A172 (cell line): ENCODE results near the gene CRBN. TPM values are rescaled to one million over a fixed set of nuclear protein-coding genes. Genes with fewer than 3 reads are reported as not detected.

ENCODE experiments used
- DNase-seq: peaks from one replicate; pipeline ENCODE4 v3.0.0-alpha.2; 2015; ENCODE audit warnings: low spot score
- total RNA-seq: library from RNA; depleted of rRNA; stranded (reverse); fragments of >200 nt; shearing (Covaris generic); gene quantifications from 2 replicates; pipeline ENCODE4 v1.2.3, GENCODE V29; 2014; rRNA removed

Gene CRBN
- total RNA-seq, 1 experiment from 2014 or later = 43.2 TPM

DNA sequence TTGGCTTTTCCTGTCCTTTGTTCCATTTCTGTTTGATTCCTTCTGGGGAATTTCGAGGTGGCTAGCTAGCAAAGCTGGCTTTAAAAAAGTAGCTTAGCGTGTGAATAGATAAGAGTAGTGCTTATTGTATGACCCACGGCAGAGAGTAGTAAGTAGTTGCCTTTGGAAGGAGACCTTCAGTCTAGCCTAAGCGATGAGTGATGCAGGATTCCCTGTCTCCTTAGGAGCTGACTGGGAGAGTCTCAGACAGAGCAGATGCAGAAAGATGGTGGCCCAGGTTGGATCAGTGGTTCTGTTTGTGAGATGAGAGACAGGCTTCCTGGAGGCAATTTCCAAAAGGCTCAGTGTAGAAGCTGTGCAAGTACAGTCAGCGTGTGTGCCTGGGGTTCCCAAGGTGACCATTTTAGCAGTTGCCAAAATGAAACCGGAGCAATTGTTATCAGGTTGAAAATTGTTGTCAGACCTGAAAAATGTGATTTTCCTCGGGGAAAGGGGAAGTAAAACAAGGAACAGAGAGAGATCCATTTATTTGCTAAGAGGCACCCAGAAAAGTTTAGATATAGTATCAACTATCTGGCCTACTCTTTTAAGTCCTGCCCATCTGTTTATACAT is 68.6 kb downstream of the CRBN start:
- no peak for DNase-seq

DNA sequence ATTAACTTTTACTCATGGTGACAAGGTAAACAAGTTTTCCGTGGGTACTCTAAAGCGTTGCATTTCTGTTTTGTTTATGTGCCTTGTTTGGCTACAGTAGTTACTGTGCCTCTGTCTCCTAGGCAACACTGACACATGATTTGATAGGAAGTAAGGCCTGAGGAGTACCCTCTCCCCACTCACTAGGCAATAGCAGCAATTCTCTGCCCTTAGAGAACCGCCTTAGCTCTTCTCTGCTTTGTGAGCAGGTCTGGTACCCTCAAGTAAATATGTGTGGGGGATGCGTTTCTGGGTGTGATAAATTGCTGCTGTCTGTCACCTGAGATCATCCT is 69.2 kb downstream of the CRBN start, which contains the start of gene IL5RA:
TSS of gene IL5RA (minus strand) at position 76 of the 332 bp plus-strand sequence. CDS start 5,390 bp downstream, outside the sequence.
- DNase-seq = no peak

DNA sequence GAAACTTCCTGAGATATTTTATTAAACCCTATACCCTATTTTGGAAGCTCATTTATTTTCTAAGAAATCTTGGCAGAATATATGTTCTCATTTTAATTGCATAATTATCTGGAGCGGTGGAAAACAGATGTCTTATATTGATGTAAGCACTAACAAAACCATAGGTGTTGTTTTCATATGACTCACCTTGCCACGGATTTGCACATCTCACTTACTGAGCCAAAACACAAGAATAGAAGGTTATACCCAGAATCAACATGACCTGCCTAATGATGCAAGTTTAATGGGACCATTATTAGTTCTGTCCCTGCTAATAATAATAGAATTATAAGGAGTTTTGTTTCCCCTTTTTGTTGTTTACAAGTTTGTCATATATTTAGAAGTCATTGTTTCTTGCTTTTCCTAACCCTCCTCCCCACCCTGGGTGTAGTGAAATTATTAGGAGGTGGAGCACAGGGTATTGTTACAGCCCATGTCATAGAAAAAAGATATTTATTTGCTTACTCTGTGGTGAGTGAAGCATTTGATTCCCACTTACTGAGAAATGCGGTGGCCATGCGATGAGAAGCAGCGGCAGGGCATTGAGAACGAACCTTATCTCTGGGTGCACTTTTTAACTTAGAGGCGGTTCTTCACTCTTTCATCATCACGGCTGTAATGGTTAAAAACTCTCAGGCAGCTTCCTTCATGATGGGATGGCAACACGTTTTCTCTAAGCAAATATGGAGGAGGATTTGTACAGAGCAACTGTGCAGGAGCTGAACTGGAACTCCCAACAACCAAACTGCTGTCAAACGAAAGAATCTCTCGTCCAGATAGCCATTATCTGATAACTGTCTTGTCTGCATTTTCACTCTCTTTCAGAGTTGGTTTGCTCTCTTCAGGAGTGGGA is 69.8 kb downstream of the CRBN start:
- DNase-seq = no peak

DNA sequence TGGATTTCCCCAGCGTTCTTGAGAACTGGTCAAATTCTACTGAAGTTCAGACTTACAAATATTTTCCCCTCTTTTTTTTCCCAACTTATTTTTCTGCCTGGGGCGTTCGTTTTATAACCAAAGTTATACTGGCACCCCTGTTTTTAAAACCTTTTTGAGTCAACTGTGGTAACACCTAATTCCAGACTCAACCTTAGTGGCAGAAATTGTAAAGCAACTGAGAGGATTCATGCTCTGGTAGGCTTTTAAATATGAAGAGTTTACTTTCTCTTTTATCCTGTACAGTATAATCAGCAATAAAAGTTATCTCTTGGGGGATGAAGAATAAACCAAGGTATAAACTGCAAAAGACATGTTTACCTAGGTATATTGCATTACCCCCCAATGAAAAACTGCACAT is 71.6 kb downstream of the CRBN start:
- no peak for DNase-seq

DNA sequence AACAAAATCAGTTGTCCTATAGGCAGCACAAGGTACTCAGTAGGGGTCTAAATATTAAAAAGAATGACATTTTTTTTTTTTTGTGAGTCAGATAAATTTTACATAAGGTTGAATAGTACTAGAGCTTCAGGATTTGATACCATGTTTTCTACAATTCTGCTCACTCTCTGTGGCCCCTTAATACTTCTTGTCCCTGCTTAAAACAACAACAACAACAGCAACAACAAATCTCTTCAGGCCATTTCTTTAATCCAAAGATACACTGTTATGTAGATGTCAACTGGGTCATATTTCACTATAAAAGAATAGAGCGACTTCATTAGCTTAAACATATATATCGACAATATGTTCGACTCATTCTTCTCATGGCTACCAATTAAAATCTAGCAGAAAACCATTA is 72.3 kb downstream of the CRBN start:
- no peak for DNase-seq

DNA sequence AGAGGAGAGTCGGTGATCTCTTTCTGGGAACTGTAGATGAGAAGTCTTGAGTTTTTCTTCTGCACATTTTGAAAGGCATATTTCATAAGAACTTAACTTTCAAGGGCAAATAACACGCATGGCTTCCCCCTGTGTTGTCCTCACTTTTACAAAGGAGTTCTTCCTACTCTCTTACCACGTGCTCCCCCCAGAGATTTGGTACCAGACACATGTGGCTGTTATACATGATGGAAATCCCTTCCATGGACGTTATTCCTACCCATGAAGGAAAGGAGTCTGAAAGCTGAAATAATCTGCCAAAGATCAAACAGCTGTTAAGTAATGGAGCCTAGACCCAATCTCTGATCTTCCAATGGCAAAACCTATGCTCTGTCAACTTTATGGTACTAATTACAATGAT is 73.7 kb downstream of the CRBN start:
- DNase-seq = no peak

DNA sequence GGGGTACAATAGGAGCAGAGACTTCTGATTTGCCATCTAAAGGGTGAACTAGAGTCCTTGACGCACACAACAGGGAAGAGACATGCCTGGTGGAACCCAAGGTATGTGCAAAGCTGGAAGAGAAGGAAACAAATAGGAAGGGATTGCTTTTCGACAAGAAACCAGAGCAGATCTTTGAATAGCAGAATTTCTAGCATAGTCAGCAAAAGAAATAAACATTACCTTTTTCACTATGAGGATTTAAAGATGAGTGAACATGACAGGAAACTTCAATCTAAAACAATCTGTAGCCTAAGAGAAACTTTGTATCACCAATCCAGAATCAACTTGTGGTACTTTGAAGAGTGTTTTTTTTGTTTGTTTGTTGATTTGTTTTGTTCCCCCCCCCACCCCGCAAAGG is 74.2 kb downstream of the CRBN start:
- DNase-seq = no peak

DNA sequence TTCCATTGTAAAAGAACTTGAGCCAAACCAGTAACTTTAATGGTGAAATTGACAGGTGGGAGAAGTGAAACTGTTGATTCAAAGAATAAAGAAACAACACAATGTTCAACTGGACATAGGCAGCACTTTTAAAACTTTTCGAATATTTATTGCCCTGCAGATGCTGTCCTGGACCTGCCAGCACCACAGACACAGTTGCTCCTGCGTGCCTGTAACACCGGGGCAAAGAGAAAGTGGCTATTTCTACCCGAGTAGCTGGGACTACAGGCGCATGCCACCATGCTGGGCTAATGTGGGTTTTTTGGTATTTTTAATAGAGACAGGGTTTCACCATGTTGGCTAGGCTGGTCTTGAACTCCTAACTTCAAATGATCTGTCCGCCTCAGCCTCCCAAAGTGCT is 76.7 kb downstream of the CRBN start:
- no peak for DNase-seq

DNA sequence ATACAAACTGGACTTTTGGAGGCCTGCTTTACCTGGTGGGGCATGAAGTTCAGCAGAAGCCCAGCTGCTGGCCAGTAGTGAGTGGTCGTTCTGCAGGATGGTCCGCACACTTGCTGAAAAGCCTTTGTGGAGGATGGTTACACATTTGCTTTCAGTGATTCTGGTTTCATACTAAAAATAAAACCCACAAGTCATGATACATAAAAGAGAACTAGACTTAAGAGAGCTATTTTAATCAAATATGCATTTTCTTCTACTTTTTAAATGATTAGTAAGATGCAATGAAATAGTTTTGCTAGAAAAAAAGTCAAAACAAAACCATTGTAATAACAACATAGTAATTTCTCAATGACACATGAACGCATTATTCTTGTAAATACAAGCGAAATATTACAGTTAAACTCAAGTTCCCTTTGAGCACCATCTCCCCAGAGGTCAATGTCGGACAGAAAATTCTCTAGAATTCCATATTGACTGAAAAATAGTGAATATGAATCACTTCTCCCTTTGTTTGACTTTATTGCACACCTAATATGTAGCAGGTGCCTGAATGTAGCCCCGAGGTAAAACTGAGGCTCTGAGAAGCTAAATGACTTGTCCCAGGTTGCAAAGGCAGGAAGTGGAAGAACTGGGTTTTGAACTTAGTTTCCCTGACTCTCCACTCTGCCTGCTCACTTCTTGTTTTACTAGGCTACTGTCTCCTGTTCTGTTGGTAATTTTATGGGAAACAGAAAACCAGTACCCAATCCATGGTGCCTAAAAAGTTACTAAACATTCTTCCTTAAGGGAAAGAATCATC is 77.6 kb downstream of the CRBN start:
- DNase-seq = no peak

Other genes with a start within 250 kb of the CRBN start
- gene IL5RA, start 69.3 kb downstream of the CRBN start, total RNA-seq = not detected in 2 replicates
- gene TRNT1, start 52.8 kb downstream of the CRBN start, total RNA-seq = 27.6 and 30.3 TPM in 2 replicates